ENCODE results near the gene GRM8. TPM values are rescaled to one million over a fixed set of nuclear protein-coding genes. Genes with fewer than 3 reads are reported as not detected.

Gene GRM8
- polyA plus RNA-seq, 1 donor from 2014 or later = 1.5 TPM

DNA sequence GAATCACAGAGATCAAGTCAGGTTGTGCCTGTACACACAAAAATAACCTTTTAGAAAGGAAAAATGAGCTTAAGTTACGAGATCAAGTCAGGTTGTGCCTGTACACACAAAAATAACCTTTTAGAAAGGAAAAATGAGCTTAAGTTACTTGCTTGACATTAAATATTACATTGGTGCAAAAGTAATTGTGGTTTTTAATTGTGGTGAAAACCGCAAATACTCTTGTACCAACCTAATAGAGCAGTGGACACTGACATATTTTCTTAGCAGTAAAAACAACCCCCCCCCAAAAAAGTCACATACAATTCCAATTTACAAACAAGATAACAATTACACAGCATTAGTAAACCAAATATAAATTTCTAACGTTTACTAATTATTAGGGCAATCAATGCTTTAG, 595.6 kb downstream of the GRM8 start:
- Histone ChIP-seq H2AFZ (ENCODE audit: low read depth, low read length) (no peak overlapping the region), H3K79me2 (replicated peaks; ENCODE audit: insufficient read depth, low read length) (no peaks in the 10 kb centered on the region), H4K20me1 (ENCODE audit: insufficient read depth) (no peaks in the 10 kb centered on the region), H3K9ac (ENCODE audit: low read length) (no peak overlapping the region), H3K36me3 (ENCODE audit: insufficient read depth, low read length) (no peaks in the 10 kb centered on the region), H3K4me3 (ENCODE audit: low read length) (no peak overlapping the region), H3K9me3 (ENCODE audit: low read length) (no peaks in the 10 kb centered on the region), H3K27ac (ENCODE audit: low read length) (no peak overlapping the region), H3K27me3 (ENCODE audit: insufficient read depth, low read depth, low read length) (no peaks in the 10 kb centered on the region), H3F3A (ENCODE audit: insufficient read depth, low read length, poor library complexity, severe bottlenecking) (no peaks in the 10 kb centered on the region), H3K4me2 (ENCODE audit: low read length) (no peak overlapping the region), H3K9me2 (ENCODE audit: insufficient read depth, low read length) (no peaks in the 10 kb centered on the region)
- TF ChIP-seq, protein P1, sequence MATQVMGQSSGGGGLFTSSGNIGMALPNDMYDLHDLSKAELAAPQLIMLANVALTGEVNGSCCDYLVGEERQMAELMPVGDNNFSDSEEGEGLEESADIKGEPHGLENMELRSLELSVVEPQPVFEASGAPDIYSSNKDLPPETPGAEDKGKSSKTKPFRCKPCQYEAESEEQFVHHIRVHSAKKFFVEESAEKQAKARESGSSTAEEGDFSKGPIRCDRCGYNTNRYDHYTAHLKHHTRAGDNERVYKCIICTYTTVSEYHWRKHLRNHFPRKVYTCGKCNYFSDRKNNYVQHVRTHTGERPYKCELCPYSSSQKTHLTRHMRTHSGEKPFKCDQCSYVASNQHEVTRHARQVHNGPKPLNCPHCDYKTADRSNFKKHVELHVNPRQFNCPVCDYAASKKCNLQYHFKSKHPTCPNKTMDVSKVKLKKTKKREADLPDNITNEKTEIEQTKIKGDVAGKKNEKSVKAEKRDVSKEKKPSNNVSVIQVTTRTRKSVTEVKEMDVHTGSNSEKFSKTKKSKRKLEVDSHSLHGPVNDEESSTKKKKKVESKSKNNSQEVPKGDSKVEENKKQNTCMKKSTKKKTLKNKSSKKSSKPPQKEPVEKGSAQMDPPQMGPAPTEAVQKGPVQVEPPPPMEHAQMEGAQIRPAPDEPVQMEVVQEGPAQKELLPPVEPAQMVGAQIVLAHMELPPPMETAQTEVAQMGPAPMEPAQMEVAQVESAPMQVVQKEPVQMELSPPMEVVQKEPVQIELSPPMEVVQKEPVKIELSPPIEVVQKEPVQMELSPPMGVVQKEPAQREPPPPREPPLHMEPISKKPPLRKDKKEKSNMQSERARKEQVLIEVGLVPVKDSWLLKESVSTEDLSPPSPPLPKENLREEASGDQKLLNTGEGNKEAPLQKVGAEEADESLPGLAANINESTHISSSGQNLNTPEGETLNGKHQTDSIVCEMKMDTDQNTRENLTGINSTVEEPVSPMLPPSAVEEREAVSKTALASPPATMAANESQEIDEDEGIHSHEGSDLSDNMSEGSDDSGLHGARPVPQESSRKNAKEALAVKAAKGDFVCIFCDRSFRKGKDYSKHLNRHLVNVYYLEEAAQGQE (IDR thresholded peaks at IDR 0.05; ENCODE audit: borderline replicate concordance) = no peak
- TF ChIP-seq POLR2AphosphoS5 (IDR thresholded peaks at IDR 0.05) (no peak), SMC3 (conservative IDR thresholded peaks at IDR 0.05; ENCODE audit: poor library complexity) (no peak), MXI1 (conservative IDR thresholded peaks at IDR 0.05; ENCODE audit: poor library complexity, severe bottlenecking) (no peak), TAF1 (IDR thresholded peaks at IDR 0.05; ENCODE audit: low read depth) (no peak), RAD21 (conservative IDR thresholded peaks at IDR 0.05) (no peak), EP300 (conservative IDR thresholded peaks at IDR 0.05; ENCODE audit: poor library complexity, severe bottlenecking) (no peak), EZH2 (IDR thresholded peaks at IDR 0.05; ENCODE audit: borderline replicate concordance, insufficient read depth, low read length, poor library complexity, severe bottlenecking) (no peak)
- TF ChIP-seq, protein P2, sequence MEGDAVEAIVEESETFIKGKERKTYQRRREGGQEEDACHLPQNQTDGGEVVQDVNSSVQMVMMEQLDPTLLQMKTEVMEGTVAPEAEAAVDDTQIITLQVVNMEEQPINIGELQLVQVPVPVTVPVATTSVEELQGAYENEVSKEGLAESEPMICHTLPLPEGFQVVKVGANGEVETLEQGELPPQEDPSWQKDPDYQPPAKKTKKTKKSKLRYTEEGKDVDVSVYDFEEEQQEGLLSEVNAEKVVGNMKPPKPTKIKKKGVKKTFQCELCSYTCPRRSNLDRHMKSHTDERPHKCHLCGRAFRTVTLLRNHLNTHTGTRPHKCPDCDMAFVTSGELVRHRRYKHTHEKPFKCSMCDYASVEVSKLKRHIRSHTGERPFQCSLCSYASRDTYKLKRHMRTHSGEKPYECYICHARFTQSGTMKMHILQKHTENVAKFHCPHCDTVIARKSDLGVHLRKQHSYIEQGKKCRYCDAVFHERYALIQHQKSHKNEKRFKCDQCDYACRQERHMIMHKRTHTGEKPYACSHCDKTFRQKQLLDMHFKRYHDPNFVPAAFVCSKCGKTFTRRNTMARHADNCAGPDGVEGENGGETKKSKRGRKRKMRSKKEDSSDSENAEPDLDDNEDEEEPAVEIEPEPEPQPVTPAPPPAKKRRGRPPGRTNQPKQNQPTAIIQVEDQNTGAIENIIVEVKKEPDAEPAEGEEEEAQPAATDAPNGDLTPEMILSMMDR (IDR thresholded peaks at IDR 0.05; ENCODE audit: poor library complexity, severe bottlenecking) = no peak

DNA sequence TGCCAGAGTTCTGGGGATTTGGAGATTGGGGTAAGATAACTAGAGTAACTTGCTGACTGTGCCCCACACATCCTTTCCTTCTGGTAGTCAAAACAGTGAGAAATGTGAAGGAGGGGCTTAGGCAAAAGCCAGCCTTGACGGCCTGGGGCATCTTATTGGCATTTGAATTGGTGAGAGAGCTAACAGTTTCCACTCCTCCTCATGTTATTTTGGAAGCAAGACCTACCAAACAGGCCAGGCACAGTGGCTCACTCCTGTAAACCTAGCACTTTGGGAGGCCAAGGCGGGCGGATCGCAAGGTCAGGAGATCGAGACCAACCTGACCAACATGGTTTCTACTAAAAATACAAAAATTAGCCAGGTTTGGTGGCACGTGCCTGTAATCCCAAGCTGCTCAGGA, 596.6 kb downstream of the GRM8 start:
- H3K9me3 ChIP-seq (ENCODE audit: low read length) = no peaks in the 10 kb centered on the region
- H3K27me3 ChIP-seq (ENCODE audit: insufficient read depth, low read depth, low read length) = no peaks in the 10 kb centered on the region
- H3K27ac ChIP-seq (ENCODE audit: low read length) = no peak overlapping the region
- no peak overlapping the region for H3K4me3 ChIP-seq (ENCODE audit: low read length)
- H3K9ac ChIP-seq (ENCODE audit: low read length) = no peak overlapping the region
- H3K36me3 ChIP-seq (ENCODE audit: insufficient read depth, low read length) = no peaks in the 10 kb centered on the region
- no peak overlapping the region for H2AFZ ChIP-seq (ENCODE audit: low read depth, low read length)
- no peak overlapping the region for H3K4me2 ChIP-seq (ENCODE audit: low read length)
- H4K20me1 ChIP-seq (ENCODE audit: insufficient read depth) = no peaks in the 10 kb centered on the region
- H3K9me2 ChIP-seq (ENCODE audit: insufficient read depth, low read length) = no peaks in the 10 kb centered on the region
- TF ChIP-seq SMC3 (conservative IDR thresholded peaks at IDR 0.05; ENCODE audit: poor library complexity) = no peak
- TF ChIP-seq, protein P2 (IDR thresholded peaks at IDR 0.05; ENCODE audit: poor library complexity, severe bottlenecking) = no peak
- no peak for TF ChIP-seq EP300 (conservative IDR thresholded peaks at IDR 0.05; ENCODE audit: poor library complexity, severe bottlenecking)
- TF ChIP-seq, protein P1 (IDR thresholded peaks at IDR 0.05; ENCODE audit: borderline replicate concordance) = no peak
- TF ChIP-seq EZH2 (IDR thresholded peaks at IDR 0.05; ENCODE audit: borderline replicate concordance, insufficient read depth, low read length, poor library complexity, severe bottlenecking) = no peak
- TF ChIP-seq RAD21 (conservative IDR thresholded peaks at IDR 0.05) = no peak
- no peak for TF ChIP-seq TAF1 (IDR thresholded peaks at IDR 0.05; ENCODE audit: low read depth)
- no peak for TF ChIP-seq POLR2AphosphoS5 (IDR thresholded peaks at IDR 0.05)
- no peak for TF ChIP-seq MXI1 (conservative IDR thresholded peaks at IDR 0.05; ENCODE audit: poor library complexity, severe bottlenecking)
- no peaks in the 10 kb centered on the region for H3F3A ChIP-seq (ENCODE audit: insufficient read depth, low read length, poor library complexity, severe bottlenecking)
- H3K79me2 ChIP-seq (replicated peaks; ENCODE audit: insufficient read depth, low read length) = no peaks in the 10 kb centered on the region

All from neural cell (in vitro differentiated cells).